KOPT-K1 (cell line): ENCODE measurements around the gene RTKN2.

Experiments
- H3K27ac ChIP-seq: fragments of 200-600 bp; sonication (generic); 2 replicates; pipeline ENCODE4 v1.5.1; 2016; ENCODE audit warnings: antibody characterized with exemption, mild to moderate bottlenecking, low read depth, low read length; ENCODE audit not compliant: poor library complexity, severe bottlenecking
- H3K36me3 ChIP-seq: fragments of 200-600 bp; sonication (generic); 2 replicates; pipeline ENCODE4 v1.5.1; 2017; ENCODE audit warnings: antibody characterized with exemption, mild to moderate bottlenecking, low read length, moderate library complexity; ENCODE audit not compliant: insufficient read depth
- H3K9me3 ChIP-seq: fragments of 200-600 bp; sonication (generic); 2 replicates; pipeline ENCODE4 v1.5.1; 2017; ENCODE audit warnings: antibody characterized with exemption, low read length, mild to moderate bottlenecking; ENCODE audit not compliant: insufficient read depth, poor library complexity, severe bottlenecking

The RTKN2 gene

DNA sequence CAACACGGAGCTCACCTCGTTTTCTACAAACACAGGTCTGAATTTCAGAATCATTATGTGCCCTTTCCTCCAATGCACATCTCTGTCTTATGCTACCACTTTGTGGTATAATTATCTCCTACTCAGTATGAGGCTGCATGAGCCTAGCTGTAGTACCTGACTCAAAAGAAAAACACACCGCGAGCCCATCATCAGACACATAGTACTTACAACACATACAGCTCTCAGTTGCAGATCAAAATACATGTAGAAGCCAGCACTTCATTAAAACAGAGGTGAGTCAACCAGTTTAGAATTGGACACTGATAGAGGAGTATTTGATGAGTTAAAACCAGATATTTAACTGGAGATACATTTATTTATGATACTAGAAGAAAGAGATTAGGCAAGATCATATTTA lies 1.4 kb upstream of the RTKN2 start:
- no peak overlapping the region for H3K27ac ChIP-seq
- no peaks in the 10 kb centered on the region for H3K9me3 ChIP-seq
- H3K36me3 ChIP-seq = no peaks in the 10 kb centered on the region

- H3K9me3 ChIP-seq = no peaks in the 10 kb centered on the region
- peak overlapping the region; percentile 61 for H3K27ac ChIP-seq
- H3K36me3 ChIP-seq = no peaks in the 10 kb centered on the region; the same call in 1 of the 2 replicates
Measured at GRCh38 chr10:62268027-62268398, 631 bp downstream of the RTKN2 start.

GRCh38 chr10:62266611-62267010 lies 2.0 kb downstream of the RTKN2 start:
- peaks cover 12% of the 10 kb centered on the region for H3K36me3 ChIP-seq
- H3K27ac ChIP-seq = no peak overlapping the region
- no peaks in the 10 kb centered on the region for H3K9me3 ChIP-seq

GRCh38 chr10:62266147-62266546 lies 2.5 kb downstream of the RTKN2 start:
- Histone ChIP-seq H3K36me3 (peaks cover 14% of the 10 kb centered on the region), H3K27ac (no peak overlapping the region), H3K9me3 (no peaks in the 10 kb centered on the region)

GRCh38 chr10:62264702-62265436 lies 3.8 kb downstream of the RTKN2 start:
- no peaks in the 10 kb centered on the region for H3K9me3 ChIP-seq
- no peak overlapping the region for H3K27ac ChIP-seq
- peaks cover 27% of the 10 kb centered on the region for H3K36me3 ChIP-seq

- Histone ChIP-seq H3K27ac (no peak overlapping the region), H3K36me3 (peaks cover 35% of the 10 kb centered on the region), H3K9me3 (no peaks in the 10 kb centered on the region)
Measured at GRCh38 chr10:62264126-62264525, 4.5 kb downstream of the RTKN2 start.

DNA sequence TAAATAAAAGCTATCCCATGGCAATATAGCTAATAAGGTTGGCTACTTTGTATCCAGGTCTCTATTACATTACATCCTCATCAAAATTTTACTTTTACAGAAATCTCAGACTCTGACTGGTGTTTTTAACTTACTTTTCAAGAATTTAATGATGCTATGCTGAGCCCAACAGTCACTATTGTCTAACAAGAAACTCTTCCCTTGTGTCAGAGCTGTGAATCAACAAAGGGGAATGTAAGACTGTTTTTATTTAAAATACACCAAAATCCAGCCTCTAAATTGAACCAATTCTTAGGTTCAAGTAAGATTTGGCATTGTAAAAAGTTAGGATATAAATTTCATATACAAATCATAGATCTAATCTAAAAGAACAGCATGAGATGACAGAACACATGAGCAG lies 7.0 kb downstream of the RTKN2 start:
- H3K36me3 ChIP-seq = peaks cover 39% of the 10 kb centered on the region
- no peak overlapping the region for H3K27ac ChIP-seq
- no peaks in the 10 kb centered on the region for H3K9me3 ChIP-seq

GRCh38 chr10:62259998-62260397 lies 8.6 kb downstream of the RTKN2 start:
- Histone ChIP-seq H3K36me3 (peaks cover 52% of the 10 kb centered on the region), H3K9me3 (no peaks in the 10 kb centered on the region), H3K27ac (no peak overlapping the region)

GRCh38 chr10:62259456-62259855 lies 9.2 kb downstream of the RTKN2 start:
- Histone ChIP-seq H3K36me3 (peaks cover 54% of the 10 kb centered on the region), H3K27ac (no peak overlapping the region)

GRCh38 chr10:62258926-62259325 lies 9.7 kb downstream of the RTKN2 start:
- H3K27ac ChIP-seq = no peak overlapping the region
- peaks cover 58% of the 10 kb centered on the region for H3K36me3 ChIP-seq
- no peaks in the 10 kb centered on the region for H3K9me3 ChIP-seq

More at GRCh38 chr10:62259456-62259855, 9.2 kb downstream of the RTKN2 start:
- H3K9me3 ChIP-seq = no peaks in the 10 kb centered on the region

- H3K9me3 ChIP-seq = no peaks in the 10 kb centered on the region
- no peak overlapping the region for H3K27ac ChIP-seq
- H3K36me3 ChIP-seq = peaks cover 19% of the 10 kb centered on the region
Measured at GRCh38 chr10:62253704-62254103, 14.9 kb downstream of the RTKN2 start.

GRCh38 chr10:62252051-62252450 lies 16.6 kb downstream of the RTKN2 start:
- Histone ChIP-seq H3K27ac (no peak overlapping the region), H3K9me3 (no peaks in the 10 kb centered on the region), H3K36me3 (peaks cover 19% of the 10 kb centered on the region; the same call in 1 of the 2 replicates)

GRCh38 chr10:62250594-62251198 lies 17.9 kb downstream of the RTKN2 start:
- Histone ChIP-seq H3K9me3 (no peaks in the 10 kb centered on the region), H3K27ac (no peak overlapping the region), H3K36me3 (peaks cover 13% of the 10 kb centered on the region; the same call in 1 of the 2 replicates)

DNA sequence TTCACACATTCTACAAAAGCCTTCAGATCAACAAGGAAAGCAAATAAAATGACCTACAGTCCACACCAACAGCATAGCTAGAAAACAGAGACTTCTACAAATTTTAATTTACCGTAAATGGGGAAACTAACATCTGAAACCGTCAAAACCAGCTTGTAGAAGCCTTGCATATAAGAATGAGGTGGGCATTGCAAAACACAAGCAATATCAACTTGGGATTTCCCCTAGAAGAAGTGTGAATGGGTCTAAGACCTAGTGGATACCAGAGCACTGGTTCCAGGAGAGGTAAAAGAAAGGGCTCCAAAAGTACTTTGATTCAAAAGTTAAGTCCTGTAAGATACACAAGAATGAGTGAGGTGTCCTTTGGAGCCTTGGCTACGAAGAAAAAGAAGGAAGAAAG lies 18.7 kb downstream of the RTKN2 start:
- Histone ChIP-seq H3K27ac (no peak overlapping the region), H3K36me3 (peaks cover 6% of the 10 kb centered on the region; the same call in 1 of the 2 replicates), H3K9me3 (no peaks in the 10 kb centered on the region)

DNA sequence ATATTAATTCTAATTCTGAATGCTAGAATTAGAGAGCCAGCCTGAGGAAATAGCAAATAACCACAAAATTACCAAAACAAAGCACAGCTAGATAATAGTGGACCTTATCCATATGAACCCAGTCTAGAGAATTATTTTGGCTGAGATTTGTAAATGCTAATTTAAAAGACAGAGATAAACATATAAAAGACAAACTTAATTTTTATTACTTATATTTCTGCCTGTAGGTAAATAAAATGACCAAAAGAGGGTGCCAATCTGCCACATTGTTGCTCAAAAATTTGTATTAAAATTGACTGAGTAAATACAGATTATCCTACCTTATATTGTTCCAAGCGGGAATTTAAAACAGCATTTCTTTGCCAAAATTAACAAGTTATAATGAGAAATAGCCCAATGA lies 20.2 kb downstream of the RTKN2 start:
- Histone ChIP-seq H3K36me3 (no peaks in the 10 kb centered on the region), H3K9me3 (no peaks in the 10 kb centered on the region), H3K27ac (no peak overlapping the region)
